ENCODE measurements around the gene TRIAP1.
"Not testable (repeated sequence)": the region's sequence is repeated elsewhere in the genome, so short reads cannot be mapped to it uniquely, and the experiment has no call there.

TRIAP1 gene

DNA sequence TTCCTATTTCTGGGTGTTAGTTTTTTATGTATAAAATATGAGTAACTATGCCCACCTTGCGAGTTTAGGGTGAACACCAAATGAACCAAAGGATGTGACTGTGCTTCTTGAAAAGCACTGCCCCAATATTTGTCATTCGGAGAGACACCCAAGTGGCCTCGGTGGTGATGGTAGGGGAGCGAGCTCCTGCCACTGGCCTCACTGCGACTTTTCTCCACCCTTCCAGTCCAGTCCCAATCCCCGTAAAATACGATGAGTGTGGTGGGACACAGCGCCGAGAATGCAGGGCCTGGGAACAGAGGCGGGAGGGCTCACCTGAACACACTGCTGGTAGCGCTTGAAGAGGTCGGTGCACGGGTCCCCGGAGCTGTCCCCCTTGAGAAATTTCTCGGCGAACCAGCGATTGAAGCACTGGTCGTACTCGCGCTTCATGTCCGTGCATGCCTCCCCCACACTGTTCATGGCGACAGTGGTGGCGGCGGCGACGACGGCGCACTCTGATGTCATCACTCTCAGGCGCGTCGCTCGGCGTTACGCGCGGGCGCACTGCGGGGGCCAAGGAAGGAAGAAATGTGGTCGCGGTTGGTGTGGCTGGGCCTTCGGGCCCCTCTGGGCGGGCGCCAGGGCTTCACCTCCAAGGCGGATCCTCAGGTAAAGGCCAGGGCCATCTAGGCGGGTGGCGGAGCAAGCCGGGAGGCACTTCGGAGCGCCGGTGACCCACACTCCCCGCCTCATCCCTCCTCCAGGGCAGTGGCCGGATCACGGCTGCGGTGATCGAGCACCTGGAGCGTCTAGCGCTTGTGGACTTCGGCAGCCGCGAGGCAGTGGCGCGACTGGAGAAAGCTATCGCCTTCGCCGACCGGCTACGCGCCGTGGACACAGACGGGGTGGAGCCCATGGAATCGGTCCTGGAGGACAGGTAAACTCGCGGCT lies at the start of gene TRIAP1, which contains the start of gene GATC:
Gene TRIAP1, minus strand, starts transcription at position 474 of the 933 bp plus-strand sequence. Its CDS starts 12 bp downstream, at position 462.
Gene GATC, plus strand, starts transcription at position 534 of the 933 bp plus-strand sequence. Its CDS starts 37 bp downstream, at position 571.
- Histone ChIP-seq H3K4me3 (ENCODE audit: low read length) (peak within 1 kb of the TSS; percentile 100), H3K27me3 (replicated peaks; ENCODE audit: control insufficient read depth, insufficient read depth, low read length) (no peaks in the 10 kb centered on the region), H3K9me3 (ENCODE audit: control insufficient read depth, low read length) (no peaks in the 10 kb centered on the region), H3K9ac (ENCODE audit: low read length) (peak within 1 kb of the TSS; percentile 98), H3K4me1 (ENCODE audit: control insufficient read depth, insufficient read depth, low read length) (peaks cover 20% of the 10 kb centered on the region), H3K36me3 (ENCODE audit: control insufficient read depth, insufficient read depth, low read length, severe bottlenecking) (peaks cover 31% of the 10 kb centered on the region)
- peak; percentile 88 for DNase-seq (ENCODE audit: low read depth)

- Histone ChIP-seq H3K4me3 (ENCODE audit: low read length) (peak overlapping the region; percentile 99), H3K27me3 (replicated peaks; ENCODE audit: control insufficient read depth, insufficient read depth, low read length) (no peaks in the 10 kb centered on the region), H3K9ac (ENCODE audit: low read length) (peak overlapping the region; percentile 97), H3K9me3 (ENCODE audit: control insufficient read depth, low read length) (no peaks in the 10 kb centered on the region), H3K4me1 (ENCODE audit: control insufficient read depth, insufficient read depth, low read length) (peaks cover 19% of the 10 kb centered on the region), H3K36me3 (ENCODE audit: control insufficient read depth, insufficient read depth, low read length, severe bottlenecking) (peaks cover 14% of the 10 kb centered on the region)
- peak; percentile 9 for DNase-seq (ENCODE audit: low read depth)
These were observed 49.1 kb upstream of the TRIAP1 start for GRCh38 chr12:120495186-120495730.

GRCh38 chr12:120490833-120491512 lies 44.8 kb upstream of the TRIAP1 start:
- Histone ChIP-seq H3K9me3 (ENCODE audit: control insufficient read depth, low read length) (no peaks in the 10 kb centered on the region), H3K4me1 (ENCODE audit: control insufficient read depth, insufficient read depth, low read length) (peaks cover 7% of the 10 kb centered on the region), H3K9ac (ENCODE audit: low read length) (no peak overlapping the region), H3K36me3 (ENCODE audit: control insufficient read depth, insufficient read depth, low read length, severe bottlenecking) (no peaks in the 10 kb centered on the region), H3K4me3 (ENCODE audit: low read length) (no peak overlapping the region), H3K27me3 (replicated peaks; ENCODE audit: control insufficient read depth, insufficient read depth, low read length) (no peaks in the 10 kb centered on the region)
- no peak for DNase-seq (ENCODE audit: low read depth)

- Histone ChIP-seq H3K4me3 (ENCODE audit: low read length) (no peak overlapping the region), H3K9me3 (ENCODE audit: control insufficient read depth, low read length) (no peaks in the 10 kb centered on the region), H3K4me1 (ENCODE audit: control insufficient read depth, insufficient read depth, low read length) (peaks cover 6% of the 10 kb centered on the region), H3K36me3 (ENCODE audit: control insufficient read depth, insufficient read depth, low read length, severe bottlenecking) (no peaks in the 10 kb centered on the region), H3K27me3 (replicated peaks; ENCODE audit: control insufficient read depth, insufficient read depth, low read length) (no peaks in the 10 kb centered on the region), H3K9ac (ENCODE audit: low read length) (no peak overlapping the region)
- no peak for DNase-seq (ENCODE audit: low read depth)
These were observed 44.1 kb upstream of the TRIAP1 start for GRCh38 chr12:120490325-120490724.

GRCh38 chr12:120489018-120489417 lies 42.8 kb upstream of the TRIAP1 start:
- Histone ChIP-seq H3K9ac (ENCODE audit: low read length) (no peak overlapping the region), H3K36me3 (ENCODE audit: control insufficient read depth, insufficient read depth, low read length, severe bottlenecking) (no peaks in the 10 kb centered on the region), H3K9me3 (ENCODE audit: control insufficient read depth, low read length) (no peaks in the 10 kb centered on the region), H3K4me1 (ENCODE audit: control insufficient read depth, insufficient read depth, low read length) (no peaks in the 10 kb centered on the region), H3K27me3 (replicated peaks; ENCODE audit: control insufficient read depth, insufficient read depth, low read length) (no peaks in the 10 kb centered on the region), H3K4me3 (ENCODE audit: low read length) (no peak overlapping the region)
- DNase-seq (ENCODE audit: low read depth): no peak

- Histone ChIP-seq H3K4me1 (ENCODE audit: control insufficient read depth, insufficient read depth, low read length) (no peaks in the 10 kb centered on the region), H3K27me3 (replicated peaks; ENCODE audit: control insufficient read depth, insufficient read depth, low read length) (no peaks in the 10 kb centered on the region), H3K9me3 (ENCODE audit: control insufficient read depth, low read length) (no peaks in the 10 kb centered on the region), H3K4me3 (ENCODE audit: low read length) (no peak overlapping the region), H3K9ac (ENCODE audit: low read length) (no peak overlapping the region), H3K36me3 (ENCODE audit: control insufficient read depth, insufficient read depth, low read length, severe bottlenecking) (no peaks in the 10 kb centered on the region)
- no peak for DNase-seq (ENCODE audit: low read depth)
These were observed 42.0 kb upstream of the TRIAP1 start for GRCh38 chr12:120488057-120488640.

DNA sequence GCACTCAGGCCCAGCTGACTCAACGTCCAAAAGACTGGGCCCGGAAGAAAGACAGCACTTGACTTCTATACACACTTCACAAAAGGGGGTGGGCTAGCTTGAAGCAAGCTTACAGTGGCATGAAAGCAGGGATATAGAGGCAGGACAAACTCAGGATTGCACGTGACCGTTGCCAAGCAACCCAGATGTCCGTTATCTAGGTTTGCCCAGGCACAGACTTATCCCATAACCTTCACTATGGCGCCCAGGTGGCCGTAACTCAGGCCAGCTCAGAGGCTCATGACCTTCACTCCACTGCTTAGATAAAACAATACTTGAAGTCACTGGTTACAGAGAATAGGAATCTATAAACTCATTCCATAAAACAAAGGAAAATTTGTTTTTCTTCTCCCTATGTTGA lies 41.4 kb upstream of the TRIAP1 start:
- not testable (repeated sequence) for H3K4me3 ChIP-seq (ENCODE audit: low read length); H3K36me3 ChIP-seq (ENCODE audit: control insufficient read depth, insufficient read depth, low read length, severe bottlenecking); H3K4me1 ChIP-seq (ENCODE audit: control insufficient read depth, insufficient read depth, low read length); H3K27me3 ChIP-seq (replicated peaks; ENCODE audit: control insufficient read depth, insufficient read depth, low read length); H3K9ac ChIP-seq (ENCODE audit: low read length); H3K9me3 ChIP-seq (ENCODE audit: control insufficient read depth, low read length); DNase-seq (ENCODE audit: low read depth)

- DNase-seq (ENCODE audit: low read depth): no peak
- no peaks in the 10 kb centered on the region for H3K36me3 ChIP-seq (ENCODE audit: control insufficient read depth, insufficient read depth, low read length, severe bottlenecking)
- no peak overlapping the region for H3K9ac ChIP-seq (ENCODE audit: low read length)
- H3K9me3 ChIP-seq (ENCODE audit: control insufficient read depth, low read length): no peaks in the 10 kb centered on the region
- H3K4me1 ChIP-seq (ENCODE audit: control insufficient read depth, insufficient read depth, low read length): no peaks in the 10 kb centered on the region
- H3K4me3 ChIP-seq (ENCODE audit: low read length): no peak overlapping the region
- H3K27me3 ChIP-seq (replicated peaks; ENCODE audit: control insufficient read depth, insufficient read depth, low read length): no peaks in the 10 kb centered on the region
These were observed 40.0 kb upstream of the TRIAP1 start for GRCh38 chr12:120485961-120486881.

DNA sequence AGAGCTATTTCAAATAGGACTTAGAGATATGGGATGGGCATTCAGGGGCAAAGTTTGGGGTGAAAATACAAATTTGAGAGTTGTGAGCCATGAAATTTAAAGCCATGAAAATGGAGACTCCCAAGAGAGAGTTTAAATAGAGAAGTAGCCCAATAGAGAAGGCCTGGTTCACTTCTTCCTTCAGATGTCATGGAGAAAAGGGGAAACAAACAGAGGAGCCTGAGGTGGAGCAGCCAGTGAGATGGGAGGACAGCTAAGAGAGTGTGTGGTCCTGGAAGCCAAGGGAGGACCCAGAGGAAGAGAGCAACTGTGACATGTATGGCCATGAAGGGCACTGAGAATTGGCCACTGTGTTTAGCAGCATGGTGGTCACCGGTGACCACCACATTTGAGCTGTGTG lies 37.4 kb upstream of the TRIAP1 start:
- Histone ChIP-seq H3K36me3 (ENCODE audit: control insufficient read depth, insufficient read depth, low read length, severe bottlenecking) (no peaks in the 10 kb centered on the region), H3K4me1 (ENCODE audit: control insufficient read depth, insufficient read depth, low read length) (no peaks in the 10 kb centered on the region), H3K4me3 (ENCODE audit: low read length) (no peak overlapping the region), H3K9ac (ENCODE audit: low read length) (no peak overlapping the region), H3K9me3 (ENCODE audit: control insufficient read depth, low read length) (no peaks in the 10 kb centered on the region), H3K27me3 (replicated peaks; ENCODE audit: control insufficient read depth, insufficient read depth, low read length) (no peaks in the 10 kb centered on the region)
- no peak for DNase-seq (ENCODE audit: low read depth)

- H3K4me1 ChIP-seq (ENCODE audit: control insufficient read depth, insufficient read depth, low read length): no peaks in the 10 kb centered on the region
- no peaks in the 10 kb centered on the region for H3K36me3 ChIP-seq (ENCODE audit: control insufficient read depth, insufficient read depth, low read length, severe bottlenecking)
- H3K9ac ChIP-seq (ENCODE audit: low read length): no peak overlapping the region
- no peak for DNase-seq (ENCODE audit: low read depth)
- no peak overlapping the region for H3K4me3 ChIP-seq (ENCODE audit: low read length)
- H3K27me3 ChIP-seq (replicated peaks; ENCODE audit: control insufficient read depth, insufficient read depth, low read length): no peaks in the 10 kb centered on the region
- no peaks in the 10 kb centered on the region for H3K9me3 ChIP-seq (ENCODE audit: control insufficient read depth, low read length)
These were observed 35.0 kb upstream of the TRIAP1 start for GRCh38 chr12:120481022-120481767.

Data from adipocyte (in vitro differentiated cells).